ENCODE data around the gene FBLN5. TPM values are rescaled to one million over a fixed set of nuclear protein-coding genes. Genes with fewer than 3 reads are reported as not detected.

The FBLN5 gene
- total RNA-seq, 1 experiment from 2014 or later: 18.7 TPM

GRCh38 chr14:91963465-91963864 is 16.0 kb upstream of the FBLN5 start:
- Histone ChIP-seq H3K9me3 (replicated peaks) (no peaks in the 10 kb centered on the region), H3K27ac (no peak overlapping the region), H3K4me3 (no peak overlapping the region), H3K36me3 (peaks cover 3% of the 10 kb centered on the region), H3K4me1 (replicated peaks) (no peaks in the 10 kb centered on the region), H3K27me3 (replicated peaks) (no peaks in the 10 kb centered on the region)
- no peak for DNase-seq (ENCODE audit: low read depth in 1 of 2, low spot score in 2 of 2)

DNA sequence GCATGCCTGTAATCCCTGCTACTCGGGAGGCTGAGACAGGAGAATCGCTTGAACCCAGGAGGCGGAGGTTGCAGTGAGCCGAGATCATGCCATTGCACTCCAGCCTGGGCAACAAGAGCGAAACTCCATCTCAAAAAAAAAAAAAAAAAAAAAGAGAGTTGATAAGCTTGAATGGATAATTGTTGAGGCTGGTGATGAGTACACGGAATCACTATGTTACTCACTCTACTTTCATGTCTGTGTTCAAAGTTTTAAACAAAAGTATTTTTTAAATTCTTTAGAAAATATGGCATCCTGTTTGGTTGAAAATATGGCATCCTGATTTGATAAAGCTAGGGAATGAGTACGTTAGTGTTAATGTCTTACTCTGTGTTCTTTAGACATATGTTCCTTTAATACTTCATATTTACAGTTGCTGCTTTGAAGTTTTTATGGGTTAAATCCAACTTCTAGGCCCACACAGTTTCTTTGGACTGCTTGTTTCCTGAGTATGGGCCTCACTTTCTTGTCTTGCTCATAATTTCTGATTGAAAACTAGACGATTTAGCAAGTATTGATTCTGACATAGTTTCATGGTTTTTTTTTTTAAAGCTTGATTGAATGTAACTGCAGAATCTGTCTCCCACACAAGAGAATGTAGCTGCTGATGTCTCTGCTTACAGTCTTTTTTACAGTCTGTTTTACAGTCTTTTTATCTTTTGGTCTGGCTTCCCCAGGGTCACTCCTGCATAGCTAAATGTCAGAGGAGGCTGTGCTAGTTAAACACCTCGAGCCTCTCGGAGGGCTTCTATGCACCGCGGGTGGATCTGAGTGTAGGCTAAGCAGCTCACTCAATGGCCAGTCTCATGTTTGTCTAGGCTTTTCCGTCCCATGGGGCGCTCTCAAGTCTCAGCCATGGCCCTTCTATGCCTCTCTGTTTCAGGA is 14.1 kb upstream of the FBLN5 start:
- Histone ChIP-seq H3K9me3 (replicated peaks) (no peaks in the 10 kb centered on the region), H3K4me1 (replicated peaks) (no peaks in the 10 kb centered on the region), H3K4me3 (no peak overlapping the region), H3K27me3 (replicated peaks) (no peaks in the 10 kb centered on the region), H3K36me3 (no peaks in the 10 kb centered on the region), H3K27ac (no peak overlapping the region)
- DNase-seq (ENCODE audit: low read depth in 1 of 2, low spot score in 2 of 2): no peak

DNA sequence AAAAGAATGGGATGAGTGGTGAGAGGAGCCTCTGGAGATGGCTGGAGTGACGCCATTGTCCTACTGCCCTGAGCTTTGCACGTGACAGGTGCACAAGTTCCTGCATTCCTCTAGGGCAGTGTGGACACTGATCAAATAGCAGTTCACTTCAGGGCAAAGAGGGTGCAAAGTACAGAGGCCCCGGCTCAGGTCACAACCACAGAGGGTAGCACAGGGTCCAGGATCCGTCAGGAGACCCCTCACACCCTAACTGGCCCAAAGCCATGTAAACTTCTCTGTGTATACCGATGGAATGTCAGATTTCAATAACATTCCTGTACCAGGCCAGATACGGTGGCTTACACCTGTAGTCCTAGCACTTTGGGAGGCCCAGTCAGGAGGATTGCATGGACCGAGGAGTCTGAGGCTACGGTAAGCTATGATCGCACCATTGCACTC is 10.4 kb upstream of the FBLN5 start:
- Histone ChIP-seq H3K36me3 (no peaks in the 10 kb centered on the region), H3K4me1 (replicated peaks) (no peaks in the 10 kb centered on the region), H3K9me3 (replicated peaks) (no peaks in the 10 kb centered on the region), H3K4me3 (no peak overlapping the region), H3K27me3 (replicated peaks) (no peaks in the 10 kb centered on the region), H3K27ac (no peak overlapping the region)
- DNase-seq (ENCODE audit: low read depth in 1 of 2, low spot score in 2 of 2): no peak

DNA sequence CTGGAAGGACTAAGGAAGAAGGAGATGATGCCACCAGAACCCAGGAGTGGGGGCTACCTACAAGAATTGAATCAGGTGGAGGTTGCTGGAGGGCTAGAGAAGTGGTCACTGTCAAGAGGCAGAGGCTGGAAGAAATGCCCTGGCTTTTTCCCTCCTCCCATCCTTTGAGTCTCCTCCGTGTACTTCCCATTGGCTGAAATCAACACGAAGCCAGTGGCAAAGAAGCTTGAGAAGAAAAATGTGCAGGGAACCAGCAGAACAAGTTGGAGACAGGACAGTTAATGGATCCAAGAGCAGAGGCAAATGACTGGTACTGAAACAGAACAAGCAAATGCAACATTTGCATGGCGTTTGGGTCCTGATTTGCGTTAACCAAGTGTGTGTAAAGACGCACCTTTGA is 9.1 kb upstream of the FBLN5 start:
- H3K36me3 ChIP-seq: no peaks in the 10 kb centered on the region
- H3K27ac ChIP-seq: no peak overlapping the region
- no peak for DNase-seq (ENCODE audit: low read depth in 1 of 2, low spot score in 2 of 2)
- no peaks in the 10 kb centered on the region for H3K27me3 ChIP-seq (replicated peaks)
- no peaks in the 10 kb centered on the region for H3K9me3 ChIP-seq (replicated peaks)
- no peak overlapping the region for H3K4me3 ChIP-seq
- H3K4me1 ChIP-seq (replicated peaks): no peaks in the 10 kb centered on the region

GRCh38 chr14:91955168-91955567 is 7.7 kb upstream of the FBLN5 start:
- no peaks in the 10 kb centered on the region for H3K36me3 ChIP-seq
- no peak overlapping the region for H3K4me3 ChIP-seq
- no peaks in the 10 kb centered on the region for H3K4me1 ChIP-seq (replicated peaks)
- no peak for DNase-seq (ENCODE audit: low read depth in 1 of 2, low spot score in 2 of 2)
- no peak overlapping the region for H3K27ac ChIP-seq
- H3K27me3 ChIP-seq (replicated peaks): no peaks in the 10 kb centered on the region
- no peaks in the 10 kb centered on the region for H3K9me3 ChIP-seq (replicated peaks)

DNA sequence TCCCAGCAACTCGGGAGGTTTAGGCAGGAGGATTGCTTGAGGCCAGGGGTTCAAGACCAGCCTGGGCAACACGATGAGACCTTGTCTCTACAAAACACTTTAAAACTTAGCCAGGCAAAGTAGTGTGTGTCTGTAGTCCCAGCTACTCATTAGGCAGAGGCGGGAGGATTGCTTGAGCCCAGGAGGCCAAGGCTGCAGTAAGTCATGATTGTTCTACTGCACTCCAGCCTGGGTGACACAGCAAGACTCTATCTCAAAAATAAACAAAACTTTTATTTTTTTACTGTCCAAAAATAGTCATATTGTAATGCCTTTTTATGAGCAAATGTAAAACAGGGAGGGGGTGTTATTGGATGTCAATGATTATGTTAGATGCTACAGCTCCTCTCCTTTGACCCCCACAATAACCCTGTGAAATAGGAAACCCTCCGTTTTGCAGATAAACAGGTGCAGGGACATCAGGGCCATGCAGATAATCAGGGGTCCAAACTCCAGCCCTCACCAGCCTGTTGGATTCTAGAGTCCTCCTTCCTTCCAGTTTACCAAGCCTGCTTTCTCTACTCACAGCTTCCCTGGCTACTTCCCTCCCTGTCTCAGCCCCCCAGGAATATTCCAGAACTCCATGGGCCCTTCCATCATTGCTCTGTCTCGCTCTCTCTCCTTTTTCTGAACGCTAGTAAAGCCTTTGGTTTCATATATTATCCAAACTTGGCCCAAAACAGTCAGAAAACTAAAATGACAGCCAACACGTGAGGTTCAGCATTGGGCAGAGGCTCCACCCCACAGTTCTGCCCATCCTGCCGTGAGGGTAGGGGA is 5.9 kb upstream of the FBLN5 start:
- Histone ChIP-seq H3K36me3 (no peaks in the 10 kb centered on the region), H3K27ac (no peak overlapping the region), H3K9me3 (replicated peaks) (no peaks in the 10 kb centered on the region), H3K27me3 (replicated peaks) (no peaks in the 10 kb centered on the region), H3K4me3 (no peak overlapping the region), H3K4me1 (replicated peaks) (no peaks in the 10 kb centered on the region)
- no peak for DNase-seq (ENCODE audit: low read depth in 1 of 2, low spot score in 2 of 2)

DNA sequence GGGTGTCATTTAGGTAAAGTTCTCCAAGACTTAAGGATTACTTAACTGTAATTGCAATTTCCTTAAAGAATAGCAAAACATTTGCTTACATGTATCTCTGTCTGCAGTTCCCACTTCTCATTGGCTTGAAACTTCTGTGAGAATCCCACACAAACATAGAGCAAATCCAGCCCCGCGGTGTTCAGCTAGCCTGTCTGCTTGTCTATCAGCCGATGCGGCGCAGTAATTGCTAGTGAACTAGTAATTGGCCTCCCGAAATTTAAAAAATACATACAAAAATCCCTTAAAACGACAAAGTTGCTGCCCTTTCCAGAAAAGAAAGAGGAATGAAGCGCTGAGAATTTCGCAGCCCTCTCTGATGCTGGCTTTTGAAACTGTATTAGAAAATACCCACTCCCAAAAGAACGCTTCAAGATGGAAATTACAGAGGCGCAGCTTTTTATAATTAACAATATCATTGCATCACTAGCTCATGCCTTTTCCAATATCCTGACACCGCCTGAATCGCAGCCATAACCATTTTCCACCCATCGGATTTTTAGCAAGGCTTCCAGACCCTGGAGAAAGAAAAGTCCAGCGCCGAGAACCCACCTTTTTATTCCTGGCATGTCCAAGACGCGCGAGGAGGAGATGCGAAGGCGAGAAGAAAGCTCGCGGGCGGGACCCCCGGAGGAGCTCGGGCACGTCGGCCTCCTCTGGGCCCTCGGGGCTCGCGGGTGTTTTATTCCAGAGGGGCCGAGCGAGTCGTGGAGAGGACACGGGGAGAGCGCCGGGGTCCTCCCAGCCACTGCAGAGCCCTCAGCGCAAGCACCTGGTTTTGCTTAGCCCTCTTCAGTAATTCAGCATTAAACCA is 646 bp downstream of the FBLN5 start:
- Histone ChIP-seq H3K36me3 (no peaks in the 10 kb centered on the region), H3K27ac (peak overlapping the region; percentile 0; the same call in 1 of the 2 replicates), H3K4me1 (replicated peaks) (no peaks in the 10 kb centered on the region; the same call in 1 of the 2 replicates), H3K9me3 (replicated peaks) (no peaks in the 10 kb centered on the region), H3K27me3 (replicated peaks) (peaks cover 6% of the 10 kb centered on the region; the same call in 1 of the 2 replicates), H3K4me3 (peak overlapping the region; percentile 45)
- DNase-seq (ENCODE audit: low read depth in 1 of 2, low spot score in 2 of 2): peak in 1 of 2 experiments; percentile 21

DNA sequence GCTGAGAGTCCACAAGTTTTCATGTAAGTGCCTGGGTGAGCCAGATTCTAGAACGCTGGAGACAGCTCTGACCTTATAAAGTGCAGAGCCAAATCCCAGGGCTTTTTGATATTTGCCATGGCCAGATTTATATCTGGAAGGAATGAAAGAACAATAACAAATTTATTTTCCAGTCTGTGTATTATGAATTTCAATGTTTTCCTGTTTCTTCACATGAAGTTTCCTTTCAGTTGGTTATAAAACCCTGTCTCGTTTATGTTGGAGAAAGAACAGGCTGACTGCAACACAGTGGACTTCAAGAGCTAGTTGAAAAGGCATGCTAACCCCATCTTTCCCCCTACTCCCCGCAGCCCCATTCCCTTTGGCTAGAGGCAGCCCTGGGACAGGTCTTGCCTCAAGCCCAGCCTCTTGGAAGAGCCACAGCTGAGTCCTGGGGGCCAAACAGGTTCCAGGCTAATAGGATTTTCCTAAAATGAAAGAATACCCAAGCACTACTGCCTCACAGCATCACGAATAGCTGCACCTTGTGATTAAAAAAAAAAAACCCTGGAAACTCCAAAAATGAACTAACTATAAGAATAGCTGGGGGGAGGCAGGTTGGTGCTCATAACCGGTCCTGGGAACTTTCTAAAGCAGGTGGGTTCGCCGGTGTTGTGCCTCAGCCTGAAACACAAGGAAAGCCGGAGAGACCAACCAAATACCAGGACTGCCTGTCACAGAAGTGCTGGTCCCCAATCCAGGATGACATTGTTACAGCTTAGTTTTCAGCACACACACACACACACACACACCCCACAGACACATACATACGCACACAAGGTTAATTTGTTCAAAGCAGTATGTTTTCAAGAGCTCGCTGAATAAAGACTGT is 1.5 kb downstream of the FBLN5 start:
- Histone ChIP-seq H3K36me3 (no peaks in the 10 kb centered on the region), H3K9me3 (replicated peaks) (no peaks in the 10 kb centered on the region), H3K27ac (no peak overlapping the region), H3K4me1 (replicated peaks) (no peaks in the 10 kb centered on the region; the same call in 1 of the 2 replicates), H3K4me3 (peak overlapping the region; percentile 45), H3K27me3 (replicated peaks) (peaks cover 6% of the 10 kb centered on the region; the same call in 1 of the 2 replicates)
- no peak for DNase-seq (ENCODE audit: low read depth in 1 of 2, low spot score in 2 of 2)

GRCh38 chr14:91942946-91943345 is 4.5 kb downstream of the FBLN5 start:
- Histone ChIP-seq H3K4me3 (no peak overlapping the region), H3K36me3 (no peaks in the 10 kb centered on the region), H3K27me3 (replicated peaks) (peaks cover 6% of the 10 kb centered on the region; the same call in 1 of the 2 replicates), H3K9me3 (replicated peaks) (no peaks in the 10 kb centered on the region), H3K27ac (no peak overlapping the region), H3K4me1 (replicated peaks) (no peaks in the 10 kb centered on the region; the same call in 1 of the 2 replicates)
- no peak for DNase-seq (ENCODE audit: low read depth in 1 of 2, low spot score in 2 of 2)

DNA sequence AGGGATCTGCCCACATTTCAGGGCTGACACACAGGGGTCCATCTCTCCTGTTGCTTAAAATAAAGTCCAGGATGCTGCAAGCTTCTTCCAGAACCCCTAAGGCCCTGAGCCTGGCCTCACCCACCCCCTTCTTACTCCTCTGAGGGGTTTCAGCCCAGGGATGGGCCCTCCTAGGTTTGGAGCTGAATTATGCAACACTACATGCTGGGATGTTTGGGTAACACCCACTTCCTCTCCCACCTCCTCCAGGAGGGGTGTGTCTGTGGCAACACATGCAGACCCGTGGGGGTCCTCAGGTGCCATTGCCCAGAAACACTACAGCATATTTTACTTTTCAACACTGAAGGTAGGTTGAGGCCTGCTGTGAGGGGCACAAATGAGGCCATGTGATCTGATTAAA is 5.4 kb downstream of the FBLN5 start:
- Histone ChIP-seq H3K4me1 (replicated peaks) (no peaks in the 10 kb centered on the region; the same call in 1 of the 2 replicates), H3K27ac (no peak overlapping the region)
- no peak for DNase-seq (ENCODE audit: low read depth in 1 of 2, low spot score in 2 of 2)

GRCh38 chr14:91940209-91940608 is 7.3 kb downstream of the FBLN5 start:
- no peak overlapping the region for H3K4me3 ChIP-seq
- no peaks in the 10 kb centered on the region for H3K27me3 ChIP-seq (replicated peaks)
- no peaks in the 10 kb centered on the region; the same call in 1 of the 2 replicates for H3K4me1 ChIP-seq (replicated peaks)
- no peaks in the 10 kb centered on the region for H3K9me3 ChIP-seq (replicated peaks)
- no peak overlapping the region for H3K27ac ChIP-seq
- DNase-seq (ENCODE audit: low read depth in 1 of 2, low spot score in 2 of 2): no peak
- no peaks in the 10 kb centered on the region for H3K36me3 ChIP-seq

More for the DNA sequence above, 5.4 kb downstream of the FBLN5 start:
- no peaks in the 10 kb centered on the region for H3K9me3 ChIP-seq (replicated peaks)
- no peaks in the 10 kb centered on the region for H3K36me3 ChIP-seq
- H3K4me3 ChIP-seq: no peak overlapping the region
- H3K27me3 ChIP-seq (replicated peaks): peaks cover 6% of the 10 kb centered on the region; the same call in 1 of the 2 replicates

DNA sequence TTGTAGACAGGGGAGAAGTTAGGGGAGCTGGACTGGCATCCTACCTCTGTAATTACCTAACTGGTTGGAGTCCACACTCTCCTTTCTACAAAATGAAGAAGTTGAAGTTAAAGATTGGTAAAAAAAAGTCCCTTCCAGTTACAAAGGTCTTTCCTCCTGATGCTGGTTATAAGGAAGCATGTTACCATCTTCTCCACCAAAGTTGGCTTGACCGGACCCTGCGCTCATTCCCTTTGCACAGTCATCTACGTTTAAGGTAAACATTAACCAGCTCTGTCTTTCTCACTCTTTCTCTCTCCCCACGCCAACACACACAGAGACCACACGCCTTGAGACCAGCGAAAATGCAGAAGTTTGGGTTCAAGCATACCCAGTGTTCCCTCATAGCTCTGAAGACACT is 11.9 kb downstream of the FBLN5 start:
- Histone ChIP-seq H3K36me3 (no peaks in the 10 kb centered on the region), H3K27ac (no peak overlapping the region), H3K9me3 (replicated peaks) (no peaks in the 10 kb centered on the region), H3K4me3 (no peak overlapping the region), H3K27me3 (replicated peaks) (no peaks in the 10 kb centered on the region), H3K4me1 (replicated peaks) (no peaks in the 10 kb centered on the region)
- no peak for DNase-seq (ENCODE audit: low read depth in 1 of 2, low spot score in 2 of 2)
